GM18867 (cell line): Measurements from ENCODE around the gene EPHB6.

Source experiments
- ATAC-seq: cut with Tn5 transposase; IDR thresholded peaks from one replicate; pipeline ENCODE4 v1.9.1; 2021; ENCODE audit warnings: mild to moderate bottlenecking, moderate library complexity; ENCODE audit not compliant: unreplicated experiment

EPHB6 gene

GRCh38 chr7:142863891-142864685 is 9.2 kb downstream of the EPHB6 start:
- ATAC-seq: no peak

GRCh38 chr7:142864980-142865747 is 10.3 kb downstream of the EPHB6 start:
- ATAC-seq: no peak

GRCh38 chr7:142865766-142866165 is 10.9 kb downstream of the EPHB6 start:
- no peak for ATAC-seq

GRCh38 chr7:142866361-142867096 is 11.7 kb downstream of the EPHB6 start:
- ATAC-seq: no peak

- no peak for ATAC-seq
Measured at GRCh38 chr7:142867097-142867378, 12.2 kb downstream of the EPHB6 start.

- no peak for ATAC-seq
Measured at GRCh38 chr7:142867398-142868187, 12.7 kb downstream of the EPHB6 start.

GRCh38 chr7:142868188-142868985 is 13.5 kb downstream of the EPHB6 start:
- no peak for ATAC-seq

GRCh38 chr7:142868986-142869415 is 14.1 kb downstream of the EPHB6 start:
- no peak for ATAC-seq

- no peak for ATAC-seq
Measured at GRCh38 chr7:142869434-142869833, 14.6 kb downstream of the EPHB6 start.

- no peak for ATAC-seq
Measured at GRCh38 chr7:142870147-142870559, 15.3 kb downstream of the EPHB6 start.

GRCh38 chr7:142870566-142871259 is 15.8 kb downstream of the EPHB6 start:
- no peak for ATAC-seq

- ATAC-seq: no peak
Measured at GRCh38 chr7:142871260-142872105, 16.6 kb downstream of the EPHB6 start.

- no peak for ATAC-seq
Measured at GRCh38 chr7:142872106-142872675, 17.3 kb downstream of the EPHB6 start.

- ATAC-seq: peak; percentile 87
Measured at GRCh38 chr7:142873281-142873784, 18.5 kb downstream of the EPHB6 start.

- ATAC-seq: no peak
Measured at GRCh38 chr7:142873871-142874270, 19.0 kb downstream of the EPHB6 start.

GRCh38 chr7:142874409-142874808 is 19.5 kb downstream of the EPHB6 start:
- ATAC-seq: no peak

GRCh38 chr7:142874837-142875236 is 20.0 kb downstream of the EPHB6 start:
- ATAC-seq: no peak

- no peak for ATAC-seq
Measured at GRCh38 chr7:142875456-142875855, 20.6 kb downstream of the EPHB6 start.
